AG09309 (cell line): ENCODE measurements around the gene ASTE1.

ENCODE experiments used
- DNase-seq: peaks from one replicate; pipeline ENCODE4 v3.0.0-alpha.2; 2010; ENCODE audit warnings: low read depth
- H3K4me3 ChIP-seq: 2 replicates; pipeline ENCODE4 v1.5.1; 2011; ENCODE audit warnings: mild to moderate bottlenecking, low read depth, low read length, moderate library complexity; ENCODE audit not compliant: control insufficient read depth
- CTCF ChIP-seq: IDR thresholded peaks from 2 replicates; pipeline ENCODE4 v1.5.1; 2011; ENCODE audit warnings: mild to moderate bottlenecking, low read depth, low read length, inconsistent platforms; ENCODE audit not compliant: insufficient read depth, control insufficient read depth; ENCODE audit errors: missing control alignments

Gene ASTE1

DNA sequence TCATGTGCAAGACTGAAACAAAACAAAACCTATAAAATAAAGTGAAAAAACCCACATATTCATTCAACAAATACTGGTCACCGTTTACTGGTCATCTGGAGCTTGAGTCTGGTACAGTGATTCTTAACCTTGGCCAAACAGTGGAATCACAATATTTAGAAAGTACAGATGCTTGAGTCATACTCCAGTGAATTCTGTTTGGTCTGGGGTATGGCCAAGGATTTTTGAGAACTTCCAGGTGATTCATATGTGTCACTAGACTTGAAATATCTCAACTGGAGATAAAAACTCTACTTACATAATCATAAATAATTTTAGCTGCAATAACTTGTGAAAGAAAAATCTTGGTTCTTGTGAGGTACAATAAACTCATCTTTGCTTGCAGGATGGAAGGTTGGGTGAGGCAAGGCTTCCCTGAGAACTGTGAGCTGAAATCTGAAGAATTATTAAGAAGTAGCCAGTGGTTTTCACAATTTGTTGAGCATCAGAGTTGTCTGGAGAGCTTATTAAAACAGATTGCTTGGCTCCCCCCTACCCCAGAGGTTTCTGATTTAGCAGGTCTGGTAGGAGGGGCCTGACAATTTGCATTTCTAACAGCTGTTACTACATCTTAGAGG is 9.7 kb upstream of the ASTE1 start:
- DNase-seq, result peak; percentile 56
- TF ChIP-seq CTCF, result no peak
- no peak overlapping the region for H3K4me3 ChIP-seq

- TF ChIP-seq CTCF, result peak; percentile 58
- no peak overlapping the region for H3K4me3 ChIP-seq
- no peak for DNase-seq
These were observed 7.0 kb upstream of the ASTE1 start for GRCh38 chr3:131033480-131034080.

DNA sequence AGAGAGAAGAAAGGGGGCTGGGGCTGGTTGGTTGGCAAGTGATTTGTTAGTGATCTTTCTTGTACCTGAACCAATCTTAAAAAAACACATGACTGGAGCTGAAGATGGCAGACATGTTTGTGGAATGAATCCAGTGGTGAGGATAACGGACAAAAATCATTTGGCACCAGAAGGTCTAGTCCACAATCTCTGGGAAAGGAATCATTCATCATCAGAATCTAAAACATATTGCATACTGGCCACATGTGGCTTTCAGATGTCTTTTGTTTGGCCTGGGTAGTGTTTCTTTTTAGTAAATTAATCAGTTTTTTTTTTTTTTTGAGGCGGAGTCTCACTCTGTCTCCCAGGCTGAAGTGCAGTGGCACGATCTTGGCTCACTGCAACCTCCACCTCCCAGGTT is 5.0 kb upstream of the ASTE1 start:
- TF ChIP-seq CTCF, result no peak
- no peak for DNase-seq

DNA sequence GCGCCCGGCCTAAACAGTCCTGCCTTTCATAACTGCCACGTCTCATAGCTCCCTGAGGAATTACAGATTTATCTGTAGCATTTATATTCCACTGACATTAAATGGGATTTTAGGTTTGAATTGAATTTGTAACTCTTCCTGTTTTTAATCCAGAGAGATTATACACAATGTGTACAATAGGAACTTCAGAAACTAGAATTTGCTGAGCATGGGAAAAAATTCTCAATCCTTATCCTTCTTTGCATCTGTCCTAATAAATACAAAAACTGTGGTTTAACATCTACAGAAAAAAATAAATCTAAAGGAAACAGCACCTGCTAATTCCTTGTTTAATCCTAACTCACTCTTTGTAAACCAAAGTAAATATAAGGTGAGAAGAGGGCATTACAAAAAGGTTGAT is 2.2 kb upstream of the ASTE1 start:
- no peak for TF ChIP-seq CTCF
- H3K4me3 ChIP-seq, result no peak overlapping the region
- no peak for DNase-seq

More for the DNA sequence above, 5.0 kb upstream of the ASTE1 start:
- H3K4me3 ChIP-seq, result no peak overlapping the region

DNA sequence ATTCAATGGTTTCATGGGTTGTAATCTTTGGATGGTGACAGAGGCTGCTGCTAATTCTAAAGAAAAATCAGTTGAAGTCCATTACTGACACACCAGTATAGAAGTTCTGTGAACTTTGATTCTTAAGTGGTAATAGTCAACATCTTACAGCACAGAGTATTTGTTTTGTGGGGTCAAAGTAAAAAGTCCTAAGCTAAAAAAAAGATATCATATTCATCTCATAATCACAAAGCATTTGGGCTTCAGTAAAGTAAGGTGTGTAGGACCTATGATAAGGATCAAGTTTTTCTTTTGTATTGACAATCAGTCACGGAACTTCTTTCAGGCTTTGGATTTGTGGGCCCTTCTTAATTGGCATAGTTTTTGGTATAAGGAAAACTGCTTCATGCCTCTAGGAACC is 1.1 kb downstream of the ASTE1 start:
- no peak for TF ChIP-seq CTCF
- no peak for DNase-seq
- peak overlapping the region; percentile 94 for H3K4me3 ChIP-seq

- no peak for TF ChIP-seq CTCF
These were observed 6.4 kb downstream of the ASTE1 start for GRCh38 chr3:131020122-131020693.

More at GRCh38 chr3:131020122-131020693, 6.4 kb downstream of the ASTE1 start:
- no peak for DNase-seq
- H3K4me3 ChIP-seq, result no peak overlapping the region
